DMS114 treated with DMSO at 0.1 percent for 48 hours (cell line): ENCODE data around the gene FBLN1.
"Not testable (repeated sequence)": the region's sequence is repeated elsewhere in the genome, so short reads cannot be mapped to it uniquely, and the experiment has no call there.

Experiments used
- DNase-seq: peaks from one replicate; lab custom pipeline; 2025; ENCODE audit not compliant: unreplicated experiment; lab: John Stamatoyannopoulos, UW

Gene FBLN1

GRCh38 chr22:45544588-45545170 is 42.0 kb downstream of the FBLN1 start:
- no peak for DNase-seq

- no peak for DNase-seq
Observed at GRCh38 chr22:45546333-45547015, 43.8 kb downstream of the FBLN1 start.

- no peak for DNase-seq
Observed at GRCh38 chr22:45547016-45547345, 44.3 kb downstream of the FBLN1 start.

- no peak for DNase-seq
Observed at GRCh38 chr22:45547731-45548130, 45.0 kb downstream of the FBLN1 start.

- DNase-seq = no peak
Observed at GRCh38 chr22:45548247-45548840, 45.7 kb downstream of the FBLN1 start.

GRCh38 chr22:45548991-45549761 is 46.5 kb downstream of the FBLN1 start:
- no peak for DNase-seq

GRCh38 chr22:45549762-45550378 is 47.2 kb downstream of the FBLN1 start:
- no peak for DNase-seq

DNA sequence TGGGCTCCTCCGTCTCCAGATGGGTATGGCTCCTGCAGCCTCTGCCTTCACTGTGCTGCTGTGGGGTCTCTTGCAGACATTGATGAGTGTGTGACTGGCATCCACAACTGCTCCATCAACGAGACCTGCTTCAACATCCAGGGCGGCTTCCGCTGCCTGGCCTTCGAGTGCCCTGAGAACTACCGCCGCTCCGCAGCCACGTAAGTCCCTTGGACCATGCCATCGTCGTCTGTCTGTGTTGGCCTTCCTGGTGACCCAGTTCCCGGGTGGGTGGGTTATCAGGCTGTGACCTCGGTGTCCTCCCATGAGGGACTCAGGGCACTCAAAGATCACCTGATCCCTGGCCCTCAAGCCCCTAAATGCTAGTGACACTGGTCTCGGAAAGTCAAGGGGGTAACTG is 47.7 kb downstream of the FBLN1 start:
- no peak for DNase-seq

GRCh38 chr22:45550891-45551290 is 48.2 kb downstream of the FBLN1 start:
- no peak for DNase-seq

GRCh38 chr22:45551310-45552016 is 48.8 kb downstream of the FBLN1 start:
- DNase-seq = no peak

DNA sequence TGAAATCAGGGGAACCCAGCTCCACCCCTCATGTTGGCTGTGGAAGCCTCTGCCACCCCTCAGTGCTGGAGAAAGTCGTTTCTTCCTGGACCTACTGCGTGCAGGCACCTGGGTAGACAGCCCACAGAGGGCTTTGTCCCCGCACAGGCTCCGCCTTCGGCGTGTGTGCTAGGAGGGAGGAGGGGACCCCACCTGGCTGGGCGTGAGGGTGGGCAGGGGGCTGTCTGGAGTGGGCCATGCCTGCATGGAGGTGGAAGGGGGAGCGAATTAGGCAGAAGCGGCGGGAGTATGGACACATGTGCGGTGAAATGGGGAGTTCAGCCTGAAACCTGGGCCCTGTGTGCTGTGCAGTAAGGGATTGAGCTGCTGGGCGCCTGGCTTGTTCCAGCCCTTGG is 49.3 kb downstream of the FBLN1 start:
- DNase-seq = no peak

DNA sequence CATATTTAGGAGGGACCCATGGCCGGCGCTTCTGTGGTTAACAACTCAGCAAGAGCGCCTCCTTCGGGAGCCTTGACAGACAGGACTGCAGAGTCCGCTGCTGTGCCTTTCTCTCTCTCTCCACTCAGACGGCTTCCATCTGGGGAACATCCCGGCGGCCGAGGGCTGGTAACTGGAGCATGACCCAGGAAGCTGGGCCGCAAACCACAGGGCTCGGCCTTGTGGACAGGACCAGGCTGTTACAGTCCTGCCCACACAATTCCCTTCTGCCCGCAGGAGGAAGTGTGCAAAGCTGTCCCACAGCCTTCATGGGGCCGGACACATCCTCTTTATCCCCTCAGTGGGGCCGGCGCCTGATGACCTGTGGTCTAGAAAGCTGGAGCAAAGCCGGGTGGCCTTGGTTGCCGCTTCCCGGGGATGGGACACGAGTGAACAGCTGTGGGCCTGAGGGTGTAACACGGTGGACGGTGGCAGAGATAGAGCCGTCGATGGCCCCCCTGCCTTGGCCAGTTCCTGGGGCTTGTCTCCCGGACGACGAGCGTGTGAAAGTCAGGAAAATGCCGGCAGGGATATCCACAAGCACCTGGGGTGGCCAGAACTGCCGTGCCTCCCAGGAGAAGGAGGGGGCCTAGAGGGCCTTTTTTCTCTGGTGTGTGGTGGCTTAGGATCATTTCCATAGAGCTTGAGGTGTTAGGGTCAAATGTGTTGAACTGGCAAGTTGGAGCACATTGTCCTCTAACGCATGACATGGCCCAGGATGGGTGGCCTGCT is 50.1 kb downstream of the FBLN1 start:
- DNase-seq = no peak

- DNase-seq = no peak
Observed at GRCh38 chr22:45553351-45554039, 50.8 kb downstream of the FBLN1 start.

DNA sequence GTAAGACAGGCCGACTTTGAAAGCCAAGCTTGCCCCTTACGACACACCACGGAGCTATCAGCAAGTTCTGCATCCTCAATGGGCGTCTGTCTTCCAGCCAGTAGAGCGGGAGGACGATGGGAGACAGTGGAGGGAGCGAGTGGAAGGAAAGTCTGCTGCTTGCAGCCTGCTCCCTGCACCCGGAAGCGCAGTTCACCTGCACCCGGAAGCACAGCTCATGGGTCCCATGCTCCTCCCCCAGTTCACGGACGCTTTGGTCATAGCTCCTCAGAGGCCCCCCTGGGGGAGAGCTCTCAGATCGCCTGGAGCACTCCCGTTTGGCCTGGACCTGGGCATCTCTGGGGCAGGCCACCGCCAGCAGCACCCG is 51.3 kb downstream of the FBLN1 start:
- no peak for DNase-seq

- DNase-seq = no peak
Observed at GRCh38 chr22:45554861-45555260, 52.2 kb downstream of the FBLN1 start.

GRCh38 chr22:45557926-45558325 is 55.2 kb downstream of the FBLN1 start:
- DNase-seq = not testable (repeated sequence)

DNA sequence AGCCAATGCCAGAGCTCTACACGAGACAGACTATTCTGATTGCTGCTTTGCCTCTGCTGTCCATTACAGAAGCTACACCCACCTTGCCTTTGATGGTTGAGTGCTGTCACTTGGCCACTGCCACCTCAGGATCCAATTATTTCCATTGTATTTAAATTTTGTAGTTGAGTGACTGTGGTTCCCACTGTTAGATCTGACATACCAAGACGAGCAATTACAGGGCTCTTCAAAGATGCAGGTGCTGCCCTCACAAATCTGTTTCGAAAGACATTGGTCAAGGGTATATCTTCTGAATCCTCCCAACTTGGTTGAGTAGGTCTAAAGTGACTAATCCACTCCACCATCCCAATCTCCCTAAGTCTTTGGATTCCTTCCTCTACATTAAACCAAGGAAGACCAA is 57.4 kb downstream of the FBLN1 start:
- DNase-seq = not testable (repeated sequence)

DNA sequence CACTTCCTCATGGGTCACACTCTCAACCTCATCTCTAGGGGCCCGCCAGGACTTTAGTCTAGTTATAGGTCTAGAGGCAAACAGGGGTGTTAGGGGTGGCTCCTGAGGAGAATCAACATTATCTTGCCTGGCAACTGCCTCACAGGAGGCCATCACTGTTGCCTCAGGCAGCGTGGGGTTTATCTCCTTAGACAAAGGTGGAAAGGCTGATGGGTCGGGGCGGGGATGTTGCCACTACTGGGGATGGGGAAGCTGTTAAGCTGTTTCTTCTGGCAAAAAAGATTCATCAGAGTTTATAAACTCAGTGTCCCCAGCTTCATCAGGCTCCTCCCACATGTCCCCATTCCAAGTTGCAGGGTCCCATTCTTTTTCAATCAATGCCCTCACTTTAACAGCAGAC is 58.1 kb downstream of the FBLN1 start:
- not testable (repeated sequence) for DNase-seq

- no peak for DNase-seq
Observed at GRCh38 chr22:45562102-45562501, 59.4 kb downstream of the FBLN1 start.
